ENCODE results near the gene CFAP74.

Gene CFAP74

DNA sequence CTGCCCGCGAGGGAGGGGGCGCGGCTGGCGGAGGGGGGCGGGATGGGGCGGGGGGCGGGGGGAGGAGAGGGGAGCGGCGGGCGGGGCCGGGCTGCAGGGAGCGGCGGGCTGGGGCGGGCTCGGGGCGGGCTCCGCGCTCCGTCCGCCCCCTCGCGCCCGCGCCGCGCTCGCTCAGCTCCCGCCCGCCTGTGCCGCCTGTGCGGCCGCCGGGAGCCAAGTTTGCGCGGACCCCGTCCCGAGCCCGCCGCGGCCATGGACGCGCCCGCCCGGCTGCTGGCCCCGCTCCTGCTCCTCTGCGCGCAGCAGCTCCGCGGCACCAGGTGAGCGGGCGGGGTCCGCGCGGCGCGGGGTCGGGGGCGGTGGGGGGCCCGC is 15.6 kb upstream of the CFAP74 start, which contains the start of gene GABRD:
Gene GABRD (plus strand): TSS at position 174 of the 372 bp plus-strand sequence. CDS start 79 bp downstream, at position 253.
- no peak for DNase-seq (ENCODE audit: low read depth, low spot score)

- DNase-seq (ENCODE audit: low read depth, low spot score): no peak
Observed at GRCh38 chr1:2018217-2019171, 14.9 kb upstream of the CFAP74 start.

DNA sequence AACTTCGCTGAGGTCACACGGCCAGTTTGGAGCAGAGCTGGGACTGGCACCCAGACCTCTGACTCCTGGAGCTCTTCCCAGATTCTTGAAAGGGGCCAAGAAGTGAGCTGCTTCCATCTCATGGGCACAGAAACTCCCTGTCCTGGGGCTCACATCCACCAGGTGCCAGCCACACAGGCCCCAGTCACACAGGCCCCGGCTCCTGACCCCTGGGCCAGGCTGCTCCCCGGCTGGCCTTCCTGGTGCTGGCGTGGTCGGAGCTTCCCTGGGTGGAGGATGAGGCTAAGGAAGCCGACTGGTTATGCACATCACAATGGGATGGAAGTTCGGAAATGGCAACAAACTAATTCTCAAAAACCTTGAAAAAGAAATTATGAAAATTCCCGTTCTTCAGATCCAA is 12.5 kb upstream of the CFAP74 start:
- DNase-seq (ENCODE audit: low read depth, low spot score): no peak

DNA sequence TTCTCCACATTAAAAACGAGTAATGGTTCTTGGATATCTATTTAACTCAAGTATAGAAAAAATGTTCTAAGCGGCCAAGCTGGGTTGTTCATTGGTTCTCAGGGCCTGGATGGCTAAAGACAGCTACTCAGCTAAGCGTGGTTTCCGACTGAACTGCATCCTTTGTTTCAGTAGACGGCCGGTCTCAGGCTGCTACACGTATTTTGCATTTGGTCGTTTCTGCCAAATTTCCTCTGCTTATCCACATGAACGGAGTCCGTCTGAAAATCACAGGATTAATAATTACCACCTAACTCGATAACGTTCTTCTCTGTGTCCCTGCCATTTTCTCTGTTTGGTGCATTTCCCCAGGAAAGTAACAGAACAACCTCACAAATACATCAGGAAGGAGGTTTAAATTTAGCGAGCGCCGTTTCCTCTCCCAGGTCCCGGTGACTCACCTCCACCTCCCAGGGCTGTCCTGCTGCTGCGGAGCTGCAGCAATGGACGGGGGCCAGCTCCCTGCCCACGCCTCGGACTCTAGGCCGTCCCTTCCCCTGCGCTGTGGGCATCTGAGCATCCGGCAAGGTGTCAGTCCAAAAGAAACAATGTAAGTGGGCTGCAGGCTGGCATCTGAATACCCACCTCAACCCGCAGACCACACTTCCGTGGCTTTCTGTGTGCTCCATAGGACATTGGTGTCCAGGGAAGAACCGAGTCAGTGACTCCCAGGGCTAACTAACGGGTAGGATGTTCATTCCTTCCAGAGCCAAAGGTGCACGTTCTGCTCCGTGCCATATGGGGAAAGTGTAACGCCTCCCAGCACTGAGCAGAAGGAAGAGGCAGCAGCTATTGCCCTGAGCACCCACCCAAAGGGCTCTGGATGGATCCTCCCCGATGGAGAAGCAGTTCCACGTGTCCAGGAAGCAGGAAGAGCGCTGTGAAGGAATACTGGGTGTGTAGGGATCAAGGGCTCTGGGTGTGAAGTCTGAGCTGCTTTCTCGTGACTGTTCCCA is 11.5 kb upstream of the CFAP74 start:
- DNase-seq (ENCODE audit: low read depth, low spot score): no peak

DNA sequence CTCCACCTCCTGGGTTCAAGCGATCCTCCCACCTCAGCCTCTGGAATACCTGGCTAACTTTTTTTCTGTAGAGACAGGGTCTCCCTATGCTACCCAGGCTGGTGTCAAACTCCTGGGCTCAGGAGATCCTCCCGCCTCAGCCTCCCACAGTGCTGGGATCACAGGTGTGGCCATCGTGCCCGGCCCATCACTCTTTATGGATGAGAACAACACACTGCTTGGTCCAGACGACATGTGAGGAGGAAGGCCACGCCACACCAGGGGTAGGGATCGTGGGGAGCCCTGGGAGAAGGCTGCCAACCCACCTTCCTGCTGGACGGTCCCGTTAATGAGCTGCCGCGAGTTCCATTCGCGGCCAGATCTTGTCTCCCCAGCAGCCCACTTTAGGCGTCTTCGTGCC is 10.6 kb upstream of the CFAP74 start:
- no peak for DNase-seq (ENCODE audit: low read depth, low spot score)

- no peak for DNase-seq (ENCODE audit: low read depth, low spot score)
Observed at GRCh38 chr1:2009101-2010053, 5.8 kb upstream of the CFAP74 start.

DNA sequence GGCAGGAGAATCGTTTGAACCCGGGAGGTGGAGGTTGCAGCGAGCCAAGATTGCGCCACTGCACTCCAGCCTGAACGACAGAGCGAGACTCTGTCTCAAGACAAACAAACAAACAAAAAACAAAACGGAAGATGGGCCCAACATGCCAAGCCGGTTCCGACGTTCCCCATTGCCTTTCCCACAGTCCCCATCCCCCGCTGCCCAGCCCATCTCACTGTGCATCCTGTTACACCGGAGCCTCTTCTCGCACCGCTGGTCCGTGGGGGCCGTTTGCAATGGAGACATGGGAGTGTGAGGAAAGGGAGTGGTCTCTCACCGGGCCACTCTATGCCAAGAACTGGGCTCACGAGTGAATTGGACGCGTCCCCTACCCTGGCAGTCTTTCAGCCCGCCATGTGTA is 1.3 kb upstream of the CFAP74 start:
- no peak for DNase-seq (ENCODE audit: low read depth, low spot score)

DNA sequence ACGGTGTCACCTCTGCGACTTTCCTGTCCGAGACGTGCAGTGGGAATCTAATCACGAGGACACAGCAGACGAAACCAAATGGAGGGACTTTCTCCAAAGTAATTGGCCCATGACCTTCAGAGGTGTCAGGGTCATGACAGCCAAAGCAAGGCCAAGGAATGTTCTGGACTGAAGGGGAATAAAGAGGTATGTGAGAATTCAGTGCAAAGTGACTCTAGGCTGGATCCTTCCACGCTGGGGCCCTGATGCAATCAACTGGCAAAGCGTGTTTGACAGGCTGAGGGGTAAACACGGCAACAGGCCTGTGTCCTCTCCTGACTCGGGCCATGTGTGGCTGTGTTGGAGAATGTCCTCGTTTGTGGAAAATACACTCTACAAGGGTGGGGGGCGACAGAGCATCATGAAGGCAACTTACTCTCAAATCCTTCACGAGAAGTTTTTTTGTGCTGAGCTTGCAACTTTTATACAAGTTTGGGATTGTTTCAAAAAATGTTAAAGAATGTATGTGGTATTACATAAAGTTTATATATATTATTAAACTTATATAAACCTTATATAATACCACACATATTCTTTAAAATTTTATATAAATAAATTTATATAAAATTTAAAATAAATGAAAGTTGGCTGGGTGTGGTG is 1.7 kb downstream of the CFAP74 start:
- no peak for DNase-seq (ENCODE audit: low read depth, low spot score)

GRCh38 chr1:2000850-2001249 is 2.7 kb downstream of the CFAP74 start:
- no peak for DNase-seq (ENCODE audit: low read depth, low spot score)

DNA sequence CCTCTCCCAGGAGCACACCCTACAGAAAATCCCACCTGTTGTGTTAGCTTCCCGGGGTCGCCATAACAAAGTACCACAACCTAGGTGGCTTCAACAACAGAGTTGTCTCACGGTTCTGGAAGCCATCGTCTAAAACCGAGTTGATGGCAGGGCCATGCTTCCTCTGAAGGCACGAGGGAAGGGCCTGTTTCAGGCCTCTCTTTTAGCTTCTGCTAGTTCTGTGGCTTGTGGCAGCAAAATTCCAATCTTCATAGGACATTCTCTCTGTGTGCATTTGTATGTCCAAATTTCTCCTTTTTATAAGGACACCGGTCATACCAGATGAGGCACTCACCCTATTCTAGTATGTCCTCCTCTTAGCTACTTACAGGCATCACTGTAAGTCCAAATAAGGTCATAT is 3.2 kb downstream of the CFAP74 start:
- DNase-seq (ENCODE audit: low read depth, low spot score): no peak

GRCh38 chr1:1997576-1997975 is 6.0 kb downstream of the CFAP74 start:
- no peak for DNase-seq (ENCODE audit: low read depth, low spot score)

GRCh38 chr1:1996207-1996651 is 7.4 kb downstream of the CFAP74 start:
- DNase-seq (ENCODE audit: low read depth, low spot score): no peak

GRCh38 chr1:1994536-1994935 is 9.1 kb downstream of the CFAP74 start:
- no peak for DNase-seq (ENCODE audit: low read depth, low spot score)

- no peak for DNase-seq (ENCODE audit: low read depth, low spot score)
Observed at GRCh38 chr1:1990222-1990621, 13.4 kb downstream of the CFAP74 start.

- DNase-seq (ENCODE audit: low read depth, low spot score): no peak
Observed at GRCh38 chr1:1989789-1990188, 13.8 kb downstream of the CFAP74 start.

DNA sequence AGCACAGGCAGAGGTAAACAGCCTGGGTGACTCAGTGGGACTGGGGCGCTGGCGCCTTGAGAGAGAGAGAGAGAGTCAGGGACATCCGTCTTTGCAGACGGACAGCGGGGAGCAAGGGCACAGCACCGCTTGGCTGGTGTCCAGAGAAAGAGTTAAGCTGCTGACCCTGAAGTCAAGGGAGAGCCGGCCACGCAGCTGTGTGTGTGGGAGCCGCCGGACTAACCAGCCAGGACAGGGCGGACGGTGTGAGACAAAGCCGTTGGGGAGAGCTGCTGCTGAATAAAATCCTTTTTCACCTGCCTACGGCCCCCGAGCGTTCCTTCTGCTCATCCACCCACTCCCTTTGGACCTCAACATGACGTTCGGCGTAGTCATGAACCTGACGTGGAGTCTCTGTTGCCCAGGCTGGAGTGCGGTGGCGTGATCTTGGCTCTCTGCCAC is 14.5 kb downstream of the CFAP74 start:
- DNase-seq (ENCODE audit: low read depth, low spot score): no peak

DNA sequence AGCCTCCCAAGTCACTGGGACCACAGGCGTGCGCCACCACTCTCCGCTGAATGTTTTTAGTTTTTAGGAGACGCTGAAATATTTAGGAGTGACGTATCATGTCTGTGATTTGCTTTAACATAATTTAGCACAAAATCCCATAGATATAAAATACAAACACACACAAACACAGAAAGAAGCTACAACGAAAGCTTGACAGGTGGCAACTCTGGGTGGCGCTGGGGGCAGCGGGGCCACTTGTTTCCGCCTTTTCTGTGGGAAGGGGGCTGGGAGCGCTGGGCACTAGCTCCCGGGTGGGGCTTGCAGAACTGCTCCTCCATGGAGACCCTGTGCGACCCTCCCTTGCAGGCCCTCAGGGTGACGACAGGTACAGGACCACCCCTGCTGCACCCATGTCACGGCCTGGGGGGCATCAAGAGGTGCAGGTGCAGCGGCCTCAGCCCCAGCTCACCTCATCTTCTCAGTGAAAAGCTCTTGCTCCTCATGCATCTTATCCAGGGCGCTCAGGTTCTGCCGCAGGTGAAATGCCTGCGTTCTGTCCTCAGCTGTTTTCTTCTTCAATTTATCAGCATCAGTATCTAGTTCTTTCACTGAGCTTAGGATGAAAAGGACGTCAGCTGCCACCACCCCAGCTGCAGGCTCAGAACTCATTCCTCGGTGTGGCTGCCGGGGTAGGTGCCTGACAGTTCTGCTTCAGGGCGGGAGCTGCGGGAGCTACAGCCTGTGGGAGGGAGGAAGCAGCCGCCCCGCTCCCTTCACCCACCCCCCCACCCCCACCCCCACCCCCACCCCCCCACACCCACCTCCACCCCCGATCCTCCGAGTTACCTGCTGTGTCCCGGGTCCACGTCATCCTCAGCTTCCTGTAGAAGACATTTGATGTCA is 15.3 kb downstream of the CFAP74 start:
- DNase-seq (ENCODE audit: low read depth, low spot score): no peak

- DNase-seq (ENCODE audit: low read depth, low spot score): no peak
Observed at GRCh38 chr1:1987142-1987510, 16.5 kb downstream of the CFAP74 start.

DNA sequence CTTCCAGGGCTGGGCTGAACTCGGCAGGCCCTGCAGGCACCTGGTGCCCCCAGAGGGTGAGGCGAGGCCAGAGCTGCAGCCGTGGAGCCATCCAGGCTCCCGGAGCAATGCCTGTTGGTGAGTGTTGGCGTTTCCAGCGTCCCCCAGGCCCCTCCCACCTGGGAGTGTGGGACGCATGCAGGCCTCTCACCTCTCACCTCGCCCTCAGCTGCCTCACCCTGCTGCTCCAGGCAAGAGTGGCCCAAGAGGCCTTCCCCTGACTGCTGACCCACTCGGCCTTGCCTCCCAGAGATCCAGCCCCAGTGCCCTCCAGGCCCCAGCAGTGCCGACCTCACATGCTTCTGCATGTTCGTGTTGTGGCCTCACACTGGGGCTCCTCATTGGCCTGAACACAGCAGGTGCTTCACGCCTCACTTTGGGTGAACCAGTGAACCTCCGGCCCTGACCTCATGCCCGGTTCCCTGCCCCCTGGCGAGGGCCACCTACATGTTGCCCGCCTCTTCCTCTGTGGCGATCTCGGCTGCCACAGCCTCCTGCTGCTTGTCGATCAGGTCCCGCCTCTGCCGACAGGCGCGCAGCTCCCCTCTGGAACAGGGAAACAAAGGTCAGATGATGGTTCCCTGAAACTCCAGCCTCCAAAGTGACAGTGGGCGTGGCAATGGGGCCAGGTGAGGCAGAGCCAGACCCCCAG is 17.0 kb downstream of the CFAP74 start:
- DNase-seq (ENCODE audit: low read depth, low spot score): no peak
